GM19193 (cell line): ENCODE measurements around the gene DLG5.

Experiments
- POLR2A ChIP-seq: IDR thresholded peaks from 4 replicates; pipeline ENCODE4 v1.6.1; 2011; ENCODE audit not compliant: insufficient read depth, insufficient read length; ENCODE audit errors: extremely low read depth

The DLG5 gene

DNA sequence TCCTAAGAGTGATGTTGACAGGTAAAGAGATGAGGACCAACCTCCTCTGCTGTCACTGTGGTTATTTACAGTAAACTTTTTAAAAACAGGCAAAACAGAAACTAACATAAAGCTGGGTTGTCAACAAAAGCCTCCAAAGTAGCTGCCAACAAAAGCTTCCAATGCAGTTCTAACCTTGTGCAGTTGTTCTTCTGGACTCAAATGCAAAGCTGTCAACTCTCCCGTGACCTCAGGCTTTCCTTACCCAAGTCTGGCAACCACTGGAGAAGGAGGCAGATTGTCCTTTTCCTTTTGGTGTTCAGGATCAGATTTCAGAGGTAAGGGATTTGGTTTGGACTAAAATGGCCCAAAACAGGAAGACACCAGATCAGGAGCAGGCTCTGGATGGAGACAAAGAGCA, 63.1 kb downstream of the DLG5 start:
- no peak for TF ChIP-seq POLR2A

DNA sequence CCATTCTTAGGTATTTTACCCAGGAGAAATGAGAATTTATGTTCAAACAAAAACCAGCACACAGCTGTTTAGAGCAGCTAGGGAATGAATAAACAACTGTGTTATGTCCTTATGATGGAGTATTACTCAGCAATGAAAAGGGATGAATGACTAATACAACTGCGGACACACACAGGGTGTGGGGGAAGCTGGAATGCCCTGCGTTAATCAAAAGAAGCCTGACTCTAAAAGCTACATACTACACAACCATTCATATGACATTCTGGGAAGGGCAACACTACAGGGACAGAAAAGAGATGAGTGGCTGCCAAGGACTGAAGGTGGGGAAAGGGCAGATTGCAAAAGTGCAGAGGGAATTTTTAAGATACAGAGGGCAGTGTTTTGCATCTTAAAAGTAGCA, 64.0 kb downstream of the DLG5 start:
- no peak for TF ChIP-seq POLR2A

DNA sequence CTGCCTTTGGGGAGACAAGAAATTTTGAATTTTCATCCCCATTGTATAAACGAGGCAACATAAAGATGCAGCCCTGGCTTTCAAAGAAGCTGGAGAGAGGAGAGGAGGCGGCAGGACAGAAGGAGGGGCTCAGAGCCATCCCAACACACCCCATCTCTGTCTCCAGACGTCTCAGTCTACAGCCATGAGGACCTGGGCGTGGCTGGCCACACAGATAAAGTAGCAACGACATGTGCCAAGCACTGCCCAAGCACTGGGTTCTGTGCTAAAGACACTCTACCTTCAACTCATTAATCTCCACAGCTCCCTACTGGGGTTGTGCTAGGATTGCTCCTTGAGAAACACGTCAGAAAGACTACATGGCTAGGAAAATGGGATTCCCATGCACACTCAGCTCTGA, 65.2 kb downstream of the DLG5 start:
- no peak for TF ChIP-seq POLR2A

DNA sequence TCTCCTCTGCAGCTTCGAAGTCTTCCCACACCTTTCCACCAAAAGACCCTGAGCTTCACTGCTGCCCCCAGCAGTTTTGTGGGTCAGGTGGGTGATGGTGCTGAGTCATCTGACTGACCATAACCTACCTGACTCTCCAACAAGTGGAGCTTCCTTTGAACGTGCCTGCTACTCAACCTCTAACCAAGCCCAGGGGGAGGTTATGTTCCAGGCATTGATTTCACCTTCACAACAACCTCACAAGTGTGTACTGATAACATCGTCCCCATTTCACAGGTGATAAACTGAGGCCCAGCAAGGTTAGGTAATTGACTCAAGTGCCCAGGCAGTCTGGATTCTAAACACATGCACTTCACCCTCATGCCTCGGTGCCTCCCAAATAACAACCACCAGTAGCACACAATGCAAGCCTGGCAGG, 66.7 kb downstream of the DLG5 start:
- no peak for TF ChIP-seq POLR2A

DNA sequence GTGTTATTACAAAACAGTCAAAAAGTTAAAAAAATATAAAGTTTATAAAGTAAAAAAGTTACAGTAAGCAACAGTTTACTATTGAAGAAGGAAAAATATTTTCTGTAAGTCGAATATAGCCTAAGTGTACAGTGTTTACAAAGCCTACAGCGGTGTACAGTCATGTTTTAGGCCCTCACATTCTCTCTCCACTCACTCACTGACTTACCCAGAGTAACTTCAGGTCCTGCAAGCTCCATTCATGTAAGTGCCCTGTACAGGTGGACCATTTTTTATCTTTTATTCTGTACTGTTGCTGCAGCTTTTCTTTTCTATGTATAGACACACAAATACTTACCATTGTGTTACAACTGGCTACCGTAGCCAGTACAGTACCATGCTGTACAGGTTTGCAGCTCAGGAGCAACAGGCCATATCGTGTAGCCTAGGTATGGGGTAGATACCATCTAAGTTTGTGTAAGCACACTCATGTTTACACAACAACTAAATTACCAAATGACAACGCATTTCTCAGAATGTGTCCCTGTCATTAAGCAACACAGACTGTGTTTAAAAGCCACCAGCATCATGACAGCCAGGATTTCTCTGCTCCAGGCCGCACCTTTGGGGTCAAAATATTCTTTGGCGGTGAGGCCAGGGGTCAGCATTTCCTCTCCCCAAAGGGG, 67.2 kb downstream of the DLG5 start:
- no peak for TF ChIP-seq POLR2A

DNA sequence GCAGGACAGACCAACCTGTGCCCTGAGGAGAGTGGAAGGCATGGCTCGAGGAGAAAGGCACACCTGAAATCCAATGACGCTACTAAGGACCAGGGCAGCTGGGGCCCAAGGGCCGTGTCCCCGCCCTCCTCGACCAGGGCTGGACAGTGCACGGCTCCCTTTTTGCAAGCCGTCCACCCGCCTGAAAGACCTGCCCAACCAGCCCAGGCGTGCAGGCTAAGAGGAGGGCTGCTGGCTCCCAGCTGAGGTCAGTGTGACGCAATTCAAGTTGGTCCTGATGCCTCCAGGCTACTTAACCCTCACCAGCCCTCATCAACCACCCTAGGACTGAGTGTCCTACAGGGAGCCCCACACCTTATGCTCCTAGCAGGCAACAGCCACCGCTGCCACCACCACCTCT, 69.3 kb downstream of the DLG5 start:
- TF ChIP-seq POLR2A, result no peak

DNA sequence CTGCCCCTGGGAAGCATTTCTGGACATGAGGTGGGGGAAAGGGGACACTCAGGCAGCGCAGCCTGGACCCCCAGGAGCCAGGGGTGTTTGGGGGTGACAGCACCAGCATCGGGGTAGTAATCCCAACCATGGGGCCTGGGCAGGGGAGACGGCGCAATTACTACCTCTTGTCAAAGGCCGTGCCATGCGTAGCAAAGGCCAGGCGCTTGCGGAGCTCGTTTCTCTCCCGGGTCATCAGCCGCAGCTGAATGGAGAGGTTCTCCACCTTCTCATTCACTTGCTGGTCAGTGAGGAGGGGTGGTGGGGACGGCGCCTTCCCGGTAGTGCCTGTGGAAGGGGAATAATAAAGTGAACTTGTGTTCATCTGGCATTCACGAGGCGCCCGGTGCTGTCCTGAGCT, 70.0 kb downstream of the DLG5 start:
- TF ChIP-seq POLR2A, result no peak

DNA sequence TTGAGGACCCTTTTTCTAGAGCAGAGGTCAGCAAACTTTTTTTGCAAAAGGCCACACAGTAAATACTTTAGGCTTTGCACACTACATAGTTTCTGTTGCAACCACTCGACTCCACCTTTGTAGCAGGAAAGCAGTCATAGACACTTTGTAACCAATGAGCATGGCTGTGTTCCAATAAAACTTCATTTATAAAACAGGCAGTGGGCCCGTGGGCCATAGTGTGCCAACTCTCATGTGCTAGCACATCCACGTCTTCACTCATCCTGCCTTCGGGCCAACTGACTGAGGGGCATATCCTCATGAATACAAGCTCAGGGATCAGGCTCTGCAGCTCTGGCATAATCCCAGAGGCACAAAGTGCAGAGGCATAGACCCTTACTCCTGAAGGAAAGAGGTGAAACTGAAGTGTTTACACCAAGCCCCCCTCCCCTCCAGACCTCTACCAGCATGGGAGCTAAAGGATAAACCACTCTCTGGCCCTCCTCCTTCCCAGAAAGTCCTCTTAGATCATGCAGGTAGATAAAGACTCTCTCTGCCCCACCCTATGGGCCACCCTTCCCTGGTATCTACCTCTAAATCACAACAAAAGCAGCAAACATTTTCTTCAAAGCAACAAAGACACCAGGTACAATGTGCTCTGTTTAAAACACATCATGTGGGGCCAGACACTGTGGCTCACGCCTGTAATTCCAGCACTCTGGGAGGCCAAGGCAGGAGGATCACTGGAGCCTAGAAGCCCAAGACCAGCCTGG, 71.0 kb downstream of the DLG5 start:
- no peak for TF ChIP-seq POLR2A

DNA sequence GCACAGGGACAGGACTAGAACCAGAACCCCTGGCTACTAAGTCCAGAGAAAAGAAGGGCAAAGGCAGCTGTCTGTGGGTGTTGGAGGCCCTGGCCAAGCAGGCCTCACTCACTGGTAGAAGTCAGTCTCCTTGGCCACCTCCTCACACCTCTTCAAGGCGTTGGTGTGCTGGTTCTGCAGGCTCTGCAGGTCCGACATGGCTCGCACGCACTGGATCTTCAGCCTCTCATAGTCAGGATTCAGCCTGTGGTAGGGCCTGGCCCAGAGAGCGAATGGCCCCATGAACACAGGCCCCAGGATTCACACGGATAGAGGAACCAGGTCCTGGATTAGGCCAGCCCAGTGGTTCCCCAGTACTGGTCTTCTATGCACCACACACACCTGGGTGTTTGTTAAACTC, 72.4 kb downstream of the DLG5 start:
- TF ChIP-seq POLR2A, result no peak

DNA sequence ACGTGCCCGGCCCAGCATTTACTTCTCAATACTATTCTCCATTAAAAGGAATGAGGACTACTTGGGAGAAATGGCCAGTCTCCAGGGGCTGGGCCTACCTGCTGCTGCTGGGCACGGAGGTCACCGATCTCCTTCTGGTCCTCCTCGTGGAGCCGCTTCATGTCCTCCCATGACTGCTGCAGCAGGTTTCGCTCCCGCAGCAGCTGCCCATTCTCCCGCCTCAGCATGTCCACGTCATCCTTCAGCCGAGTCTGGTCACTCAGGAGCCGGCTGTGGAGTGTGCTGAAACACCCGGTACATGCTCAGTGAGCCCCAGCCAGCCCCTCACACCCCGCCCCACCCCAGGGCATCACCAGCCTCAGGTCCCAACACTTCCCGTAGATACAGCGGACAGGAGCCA, 73.3 kb downstream of the DLG5 start:
- TF ChIP-seq POLR2A, result no peak

DNA sequence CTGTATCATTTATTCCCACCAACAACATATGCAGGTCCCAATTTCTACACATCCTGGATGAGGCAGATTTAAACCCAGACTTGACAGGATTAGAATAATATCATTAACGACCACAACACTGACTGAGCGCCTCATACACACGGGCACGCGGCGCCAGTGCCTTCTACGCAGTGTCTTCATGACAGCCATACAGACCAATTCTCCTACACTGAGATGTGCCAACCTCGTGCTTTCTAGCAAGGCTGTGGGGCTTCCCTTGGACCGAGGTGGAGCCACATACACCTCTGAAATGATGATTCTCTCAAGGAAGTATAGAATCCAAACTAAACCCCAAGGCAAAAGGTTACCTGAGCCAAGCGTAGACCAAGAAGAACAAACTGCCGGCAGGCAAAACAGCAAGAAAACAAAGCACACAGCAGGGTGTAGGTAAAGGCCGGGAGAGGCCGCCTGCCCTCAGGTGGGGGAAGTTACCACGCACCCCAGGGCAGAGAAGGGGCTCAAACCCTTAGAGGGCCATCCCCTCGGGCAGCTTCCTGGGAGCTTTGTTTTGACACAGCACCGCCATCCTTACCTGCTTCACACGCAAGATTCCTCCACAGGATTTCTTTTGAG, 75.8 kb downstream of the DLG5 start:
- TF ChIP-seq POLR2A, result no peak

DNA sequence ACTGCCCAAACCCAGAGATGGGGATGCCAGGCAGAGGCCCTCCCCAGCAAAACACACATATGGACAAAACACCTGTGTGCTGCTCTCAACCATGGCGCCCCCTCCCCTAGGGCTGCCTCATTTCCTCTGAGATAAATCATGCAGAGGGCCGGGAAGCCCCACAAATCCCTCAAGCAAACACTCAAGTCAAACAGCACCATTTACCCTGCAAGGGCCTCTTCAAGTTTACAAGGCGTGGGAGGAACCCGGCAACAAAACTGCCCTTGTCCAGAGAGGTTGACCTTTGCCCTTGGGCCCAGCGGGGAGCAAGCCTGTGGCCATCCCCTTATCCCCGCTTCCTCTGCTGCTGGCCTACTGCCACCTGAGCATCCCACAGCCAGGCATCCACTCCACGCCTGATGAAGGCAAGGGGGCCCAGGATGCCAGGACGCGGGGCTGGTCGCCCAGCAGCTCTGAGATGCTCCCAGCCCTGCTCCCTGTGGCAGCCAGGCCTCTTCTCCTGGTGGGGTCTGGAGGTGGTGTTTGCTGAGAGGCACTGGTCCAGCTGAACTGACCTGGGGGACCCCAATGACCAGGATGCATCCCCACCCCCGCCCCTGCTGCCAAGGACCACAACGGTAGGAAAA, 77.4 kb downstream of the DLG5 start:
- no peak for TF ChIP-seq POLR2A

DNA sequence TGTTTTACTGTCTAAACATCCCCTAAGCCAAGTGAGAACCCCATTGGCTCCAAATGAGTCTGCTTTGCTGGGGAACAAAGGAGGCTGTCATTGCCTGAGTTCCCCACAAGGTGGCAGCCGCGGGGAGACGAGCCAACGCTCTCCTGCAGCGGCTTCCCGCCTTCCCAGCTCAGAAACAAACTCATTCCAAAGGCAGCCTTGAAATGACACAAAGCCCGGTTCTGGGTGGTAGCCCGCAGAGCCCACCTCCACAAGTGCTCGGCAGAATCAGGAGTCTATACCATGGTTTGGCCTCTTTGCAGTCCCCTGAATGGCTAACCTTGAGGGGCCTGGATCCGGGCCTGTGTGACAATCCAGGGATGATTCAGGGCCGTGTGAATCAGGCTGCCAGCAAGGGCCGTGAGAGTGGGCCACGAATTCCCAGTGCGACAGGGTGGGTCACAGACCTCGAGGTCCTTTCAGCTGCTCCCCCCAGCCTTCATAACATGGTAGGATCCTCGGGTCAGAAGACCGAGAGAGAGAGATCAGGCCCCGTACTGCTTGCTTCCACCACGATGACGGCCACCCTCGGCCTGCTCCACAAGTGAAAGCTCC, 79.7 kb downstream of the DLG5 start:
- no peak for TF ChIP-seq POLR2A

DNA sequence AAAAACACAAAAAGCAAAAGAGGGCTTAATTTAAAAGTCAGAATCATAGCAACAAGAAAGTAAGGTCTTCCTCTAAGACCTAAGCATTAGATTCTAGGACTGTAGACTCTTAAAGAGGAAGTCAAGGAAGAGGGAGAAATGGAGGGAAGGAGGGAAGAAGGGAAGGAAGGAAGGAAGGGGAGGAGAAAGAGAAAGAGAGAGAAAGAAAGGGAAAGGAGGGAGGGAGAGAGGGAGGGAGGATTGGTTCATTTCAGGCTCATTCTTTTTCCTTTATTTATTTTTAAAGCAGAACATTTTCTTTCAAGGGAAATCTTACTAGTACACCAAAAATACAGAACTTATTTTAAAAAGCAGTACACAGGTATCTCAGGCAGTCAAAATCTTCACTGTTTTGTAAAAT, 81.1 kb downstream of the DLG5 start:
- no peak for TF ChIP-seq POLR2A
